Lower leg skin (tissue), 4 donors: ENCODE data around the gene TTI1. TPM values are rescaled to one million over a fixed set of nuclear protein-coding genes. Genes with fewer than 3 reads are reported as not detected.

Source experiments
- DNase-seq, 2 donors: peaks; one replicate each; pipeline ENCODE4 v3.0.0-alpha.2; 2019; ENCODE audit warnings: low spot score in 2 of 2
- H3K4me3 ChIP-seq: fragments of 200-600 bp; sonication (generic); 2 replicates; pipeline ENCODE4 v1.5.1; 2017; ENCODE audit warnings: mild to moderate bottlenecking, low read depth; ENCODE audit not compliant: poor library complexity, severe bottlenecking
- POLR2A ChIP-seq, 2 donors: fragments of 450-650 bp; IDR thresholded peaks; one replicate each; pipeline ENCODE4 v1.6.1; 2016 to 2017; ENCODE audit warnings: antibody characterized with exemption in 2 of 2, mild to moderate bottlenecking in 1 of 2, moderate library complexity in 1 of 2
- WGBS, 2 donors: methylation state at CpG; one replicate each; pipeline ENCODE4 v1.1.5; 2018; 5-methylcytosine and 5-hydroxymethylcytosine counted together
- intact Hi-C: fragments of 100-400 bp; cut with DNase I; formaldehyde crosslinking; loops from one replicate; pipeline ENCODE4 v1.15.0; 2023; ENCODE audit warnings: low total_unique reads
- total RNA-seq, 4 donors: library from RNA; depleted of rRNA; stranded (reverse); fragments of >200 nt; gene quantifications; one replicate each; pipeline ENCODE4 v1.1.0, GENCODE V29; 2016
- TF ChIP-seq, protein P1 (sequence below), 3 donors: fragments of 450-650 bp; IDR thresholded peaks; one replicate each; pipeline ENCODE4 v1.5.1; 2016; ENCODE audit warnings: antibody characterized with exemption in 3 of 3, mild to moderate bottlenecking in 3 of 3, moderate library complexity in 2 of 3

Gene TTI1
- total RNA-seq, 4 donors from 2014 or later: 11.3 to 15.1 (median 13.4) TPM

DNA sequence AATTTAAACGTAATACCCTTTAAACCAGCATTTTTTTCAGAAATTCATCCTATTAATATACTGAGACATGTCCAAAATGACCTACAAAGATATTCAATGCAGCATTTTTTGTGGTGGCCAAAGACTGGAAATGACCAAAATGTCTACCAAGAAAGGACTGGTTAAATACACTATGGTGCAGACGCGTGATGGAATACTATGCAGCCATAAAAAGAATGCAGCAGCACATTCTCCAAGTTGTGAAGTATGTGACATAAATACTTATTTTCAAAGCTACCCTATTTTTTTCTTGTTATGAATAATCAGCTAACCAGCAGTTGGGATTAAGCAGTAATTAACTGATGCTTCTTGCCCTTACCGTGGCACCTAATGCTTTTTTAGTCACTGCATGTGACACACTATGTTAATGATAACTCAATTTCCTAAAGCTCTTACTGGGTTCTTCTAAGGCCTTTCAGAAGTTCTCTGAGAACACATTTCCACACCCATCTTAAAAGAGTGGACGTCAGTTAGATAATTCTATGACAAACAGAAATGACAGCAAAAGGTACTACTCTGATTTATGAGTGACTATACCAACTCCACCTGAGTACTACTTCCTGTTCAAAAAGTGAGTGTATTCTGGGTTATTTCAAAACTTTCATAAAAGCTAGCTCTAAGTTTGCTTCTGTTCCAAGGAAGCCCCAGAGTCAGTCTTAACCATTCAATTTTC, 24.9 kb downstream of the TTI1 start:
- 98 to 99% methylated on average over 5 of the region's 5 CpGs for WGBS, 2 donors
- no peak for DNase-seq
- intact Hi-C loops: no loop called here
- no peak overlapping the region for H3K4me3 ChIP-seq
- TF ChIP-seq, protein P1, sequence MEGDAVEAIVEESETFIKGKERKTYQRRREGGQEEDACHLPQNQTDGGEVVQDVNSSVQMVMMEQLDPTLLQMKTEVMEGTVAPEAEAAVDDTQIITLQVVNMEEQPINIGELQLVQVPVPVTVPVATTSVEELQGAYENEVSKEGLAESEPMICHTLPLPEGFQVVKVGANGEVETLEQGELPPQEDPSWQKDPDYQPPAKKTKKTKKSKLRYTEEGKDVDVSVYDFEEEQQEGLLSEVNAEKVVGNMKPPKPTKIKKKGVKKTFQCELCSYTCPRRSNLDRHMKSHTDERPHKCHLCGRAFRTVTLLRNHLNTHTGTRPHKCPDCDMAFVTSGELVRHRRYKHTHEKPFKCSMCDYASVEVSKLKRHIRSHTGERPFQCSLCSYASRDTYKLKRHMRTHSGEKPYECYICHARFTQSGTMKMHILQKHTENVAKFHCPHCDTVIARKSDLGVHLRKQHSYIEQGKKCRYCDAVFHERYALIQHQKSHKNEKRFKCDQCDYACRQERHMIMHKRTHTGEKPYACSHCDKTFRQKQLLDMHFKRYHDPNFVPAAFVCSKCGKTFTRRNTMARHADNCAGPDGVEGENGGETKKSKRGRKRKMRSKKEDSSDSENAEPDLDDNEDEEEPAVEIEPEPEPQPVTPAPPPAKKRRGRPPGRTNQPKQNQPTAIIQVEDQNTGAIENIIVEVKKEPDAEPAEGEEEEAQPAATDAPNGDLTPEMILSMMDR (IDR thresholded peaks at IDR 0.05): no peak
- TF ChIP-seq POLR2A (IDR thresholded peaks at IDR 0.05): no peak

DNA sequence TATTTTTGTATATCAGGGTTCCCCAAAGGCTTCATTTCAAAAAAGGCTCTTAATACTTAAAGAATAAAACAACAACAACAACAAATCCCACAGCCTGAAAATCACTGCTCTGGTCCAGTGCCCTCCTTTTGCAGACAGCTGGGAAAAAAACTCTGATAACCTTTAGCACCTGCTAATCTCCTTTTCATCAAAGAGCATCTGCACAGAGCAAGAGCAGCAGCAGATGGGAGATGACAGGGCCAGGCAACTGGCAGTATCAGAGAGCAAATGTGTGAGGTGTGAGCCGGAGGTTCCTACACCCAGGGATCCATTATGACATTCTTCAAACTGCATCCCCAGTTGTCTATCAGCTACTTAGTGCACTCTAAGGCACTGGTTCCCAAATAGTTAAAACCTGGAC, 25.7 kb downstream of the TTI1 start:
- TF ChIP-seq, protein P1 (IDR thresholded peaks at IDR 0.05): no peak
- TF ChIP-seq POLR2A (IDR thresholded peaks at IDR 0.05): no peak
- 100% methylated on average over 1 of the region's 1 CpG for WGBS, 2 donors
- no peak overlapping the region for H3K4me3 ChIP-seq
- intact Hi-C loops: no loop called here
- no peak for DNase-seq

DNA sequence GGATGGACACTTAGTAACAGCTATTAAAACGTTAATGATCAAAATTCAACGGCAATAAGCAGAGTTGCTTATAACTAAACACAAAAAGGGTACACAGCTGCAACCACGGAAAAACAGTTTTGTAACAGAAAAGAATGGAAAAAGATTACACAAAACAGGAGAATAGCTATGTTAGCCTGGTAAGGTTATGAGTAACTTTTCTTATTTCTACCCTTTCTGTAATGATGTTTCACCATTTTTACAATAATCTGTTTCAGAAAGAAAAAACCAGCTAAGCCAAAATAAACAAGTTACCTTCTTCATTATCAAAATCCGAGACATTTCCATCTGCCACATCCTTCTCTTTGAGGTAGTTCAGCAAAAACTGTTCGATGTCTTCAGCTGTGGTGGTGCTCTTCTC, 27.4 kb downstream of the TTI1 start:
- intact Hi-C loops: no loop called here
- 84 to 86% methylated on average over 5 of the region's 5 CpGs for WGBS, 2 donors

DNA sequence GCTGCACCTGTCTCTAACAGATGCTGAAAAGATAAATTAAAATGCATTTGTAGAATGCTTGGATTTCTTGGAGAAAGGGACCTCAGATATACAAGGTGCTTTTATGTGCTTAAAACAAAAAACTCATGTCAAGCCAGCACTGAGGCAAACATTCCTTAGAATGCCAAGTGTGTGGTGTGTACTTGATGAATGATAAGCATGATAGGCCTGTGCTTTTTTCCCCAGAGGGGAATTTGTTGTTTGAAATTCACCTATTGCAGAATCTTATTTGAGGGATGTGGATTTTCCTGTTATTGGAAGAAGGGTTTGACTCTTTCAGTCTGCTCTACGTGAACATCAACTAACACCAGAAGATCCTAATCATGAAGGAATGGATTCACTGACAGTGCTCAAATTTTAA, 28.8 kb downstream of the TTI1 start:
- no peak for TF ChIP-seq POLR2A (IDR thresholded peaks at IDR 0.05)
- TF ChIP-seq, protein P1 (IDR thresholded peaks at IDR 0.05): no peak
- H3K4me3 ChIP-seq: no peak overlapping the region
- intact Hi-C loops: no loop called here
- 49 to 70% methylated on average over 1 of the region's 1 CpG for WGBS, 2 donors
- DNase-seq: no peak

More for the DNA sequence above, 27.4 kb downstream of the TTI1 start:
- H3K4me3 ChIP-seq: no peak overlapping the region
- DNase-seq: no peak
- TF ChIP-seq, protein P1 (IDR thresholded peaks at IDR 0.05): no peak
- no peak for TF ChIP-seq POLR2A (IDR thresholded peaks at IDR 0.05)

DNA sequence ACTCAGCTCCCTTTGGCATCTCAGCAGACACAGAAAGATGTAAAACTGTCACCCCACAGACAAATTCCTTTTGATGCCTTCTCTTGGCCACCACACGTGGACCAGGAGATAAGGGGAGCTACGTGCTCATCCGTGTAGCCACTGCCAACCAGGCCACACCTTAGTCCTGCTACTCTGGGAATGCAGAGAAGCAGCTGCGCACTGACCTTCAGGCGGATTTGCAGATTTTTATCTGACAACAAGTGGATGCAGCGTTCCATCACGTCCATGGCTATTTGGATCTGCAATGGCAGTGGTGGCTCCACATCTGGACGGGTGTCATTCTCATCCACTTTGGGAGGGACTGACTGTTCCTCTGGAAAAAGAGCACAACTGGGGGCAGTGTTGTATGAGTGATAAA, 30.8 kb downstream of the TTI1 start:
- intact Hi-C loops: no loop called here
- WGBS, 2 donors: 90 to 94% methylated on average over 8 of the region's 8 CpGs
- no peak for DNase-seq
- no peak overlapping the region for H3K4me3 ChIP-seq
- TF ChIP-seq POLR2A (IDR thresholded peaks at IDR 0.05): no peak
- TF ChIP-seq, protein P1 (IDR thresholded peaks at IDR 0.05): no peak

DNA sequence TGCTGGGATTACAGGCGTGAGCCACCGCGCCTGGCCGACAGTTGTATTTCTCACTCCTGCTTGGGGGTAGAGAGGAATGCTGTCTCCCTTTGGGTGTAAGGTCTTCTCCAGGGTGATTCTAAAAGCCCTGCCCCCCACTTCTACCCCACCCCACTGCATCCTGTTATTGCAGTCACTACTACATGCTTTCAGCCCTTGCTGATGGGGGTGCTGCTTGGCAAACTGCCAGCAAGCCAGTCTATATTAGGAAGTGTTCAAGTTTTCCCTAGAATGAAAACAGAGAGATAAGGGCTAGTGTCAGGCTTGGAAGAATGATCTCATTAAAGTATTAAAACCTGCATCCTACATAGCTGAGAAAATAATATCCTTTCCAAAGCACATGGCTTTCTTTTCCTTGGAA, 31.3 kb downstream of the TTI1 start:
- TF ChIP-seq, protein P1 (IDR thresholded peaks at IDR 0.05): no peak
- TF ChIP-seq POLR2A (IDR thresholded peaks at IDR 0.05): no peak
- WGBS, 2 donors: 95 to 100% methylated on average over 4 of the region's 4 CpGs
- H3K4me3 ChIP-seq: no peak overlapping the region
- intact Hi-C loops: no loop called here
- DNase-seq: no peak
